HEK293T (cell line): ENCODE data around the gene AGMO.

Source experiments
- BHLHE40 ChIP-seq: fragments of 450-650 bp; IDR thresholded peaks from 2 replicates; pipeline ENCODE4 v1.6.1; 2016; ENCODE audit warnings: mild to moderate bottlenecking, moderate library complexity, borderline replicate concordance
- ELF4 ChIP-seq: fragments of 450-650 bp; IDR thresholded peaks from 2 replicates; pipeline ENCODE4 v1.6.1; 2017; ENCODE audit warnings: antibody characterized with exemption
- PKNOX1 ChIP-seq: fragments of 450-650 bp; IDR thresholded peaks from 2 replicates; pipeline ENCODE4 v1.6.1; 2016
- SUZ12 ChIP-seq: fragments of 450-650 bp; IDR thresholded peaks from 2 replicates; pipeline ENCODE4 v1.6.1; 2016; ENCODE audit warnings: mild to moderate bottlenecking
- ZNF384 ChIP-seq: fragments of 450-650 bp; IDR thresholded peaks from 2 replicates; pipeline ENCODE4 v1.6.1; 2016

DNA sequence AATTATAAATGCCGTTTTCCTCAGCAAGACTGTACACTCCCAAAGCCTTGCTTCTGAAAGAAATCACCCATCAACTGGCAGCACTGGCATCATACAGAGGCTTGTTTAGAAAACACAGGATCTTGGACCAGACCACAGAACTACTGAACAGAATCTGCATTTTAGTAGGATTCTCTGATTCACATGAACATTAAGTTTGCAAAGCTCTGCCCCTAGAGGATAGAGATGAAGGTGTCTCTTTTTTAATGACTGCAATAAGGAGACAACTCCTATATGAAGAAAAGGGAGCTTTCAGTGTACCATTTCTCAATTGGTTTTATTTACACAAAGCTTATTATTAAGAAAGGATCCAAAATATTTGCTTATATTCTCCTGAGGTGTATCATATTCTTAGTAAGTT is 172.7 kb downstream of the AGMO start:
- TF ChIP-seq ELF4 (no peak), SUZ12 (no peak), ZNF384 (no peak), PKNOX1 (no peak), BHLHE40 (no peak)
